ENCODE measurements around the gene MRPS11. TPM values are rescaled to one million over a fixed set of nuclear protein-coding genes. Genes with fewer than 3 reads are reported as not detected.

Gene MRPS11
- total and polyA plus RNA-seq, 2 of the 8 experiments (the other 6 are each of a cell fraction or from before 2014, with no cell fraction given): 41.4 to 59.2 TPM

DNA sequence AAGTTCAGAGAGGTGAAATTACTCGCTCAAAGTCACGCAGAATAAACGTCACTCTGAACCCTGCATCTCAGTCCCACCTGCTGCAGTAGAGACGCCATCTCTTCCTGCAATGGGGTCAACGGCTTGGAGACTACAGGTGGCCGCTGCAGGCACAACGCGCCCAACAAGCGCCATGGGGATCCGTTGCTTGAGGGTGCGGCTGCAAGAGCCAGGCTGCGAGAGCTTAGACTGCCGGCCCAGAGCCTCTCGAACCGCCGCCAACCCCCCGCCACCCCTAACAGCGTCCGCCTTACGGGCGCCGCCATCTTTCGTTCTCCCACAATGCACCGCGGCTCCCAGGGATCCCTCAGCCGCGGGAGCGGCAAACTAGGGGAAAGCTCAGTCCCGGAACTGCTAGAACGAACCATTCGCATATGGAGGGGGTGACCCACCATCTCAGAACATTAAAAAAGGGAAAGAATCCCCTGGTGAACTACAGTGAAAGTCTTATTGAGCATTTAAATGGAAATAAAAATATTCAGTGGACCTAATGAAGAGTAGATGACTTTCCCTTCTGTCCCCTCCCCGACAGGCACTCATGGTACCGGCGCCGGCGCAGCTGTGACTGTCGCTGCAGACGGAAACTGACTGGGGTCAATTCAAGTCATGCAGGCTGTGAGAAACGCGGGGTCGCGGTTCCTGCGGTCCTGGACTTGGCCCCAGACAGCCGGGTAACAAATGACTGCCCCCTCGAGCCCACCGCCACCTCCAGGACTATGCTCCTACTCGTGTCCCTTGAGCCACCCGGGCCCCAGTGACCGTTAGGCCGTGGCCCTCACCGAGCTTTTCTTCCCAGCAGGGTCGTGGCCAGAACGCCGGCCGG is at the start of gene MRPS11, which contains the start of gene MRPL46 (continued):
- TF ChIP-seq CHD7 (IDR thresholded peaks at IDR 0.05; ENCODE audit: insufficient replicate concordance, low read length): no peak

Data from H1 (cell line).